HL-60 (cell line): ENCODE data around the gene SLC24A3.

Experiments used
- CTCF ChIP-seq: IDR thresholded peaks from one replicate; pipeline ENCODE4 v1.5.1; 2011; ENCODE audit warnings: low read length, control low read depth, inconsistent platforms; ENCODE audit not compliant: insufficient read depth
- POLR2AphosphoS5 ChIP-seq: IDR thresholded peaks from 2 replicates; pipeline ENCODE4 v1.6.1; 2012; ENCODE audit warnings: low read depth
- REST ChIP-seq: IDR thresholded peaks from 2 replicates; pipeline ENCODE4 v1.6.1; 2012; ENCODE audit warnings: low read depth; ENCODE audit not compliant: insufficient replicate concordance

- TF ChIP-seq CTCF (no peak), REST (no peak), POLR2AphosphoS5 (no peak)
Measured at GRCh38 chr20:19284400-19285178, 72.1 kb downstream of the SLC24A3 start.
